Keratinocyte (primary cell): Measurements from ENCODE around the gene CYTH1. TPM values are rescaled to one million over a fixed set of nuclear protein-coding genes. Genes with fewer than 3 reads are reported as not detected.

Experiments used
- DNase-seq: peaks from one replicate; pipeline ENCODE4 v3.0.0-alpha.2; 2011; ENCODE audit warnings: low read depth, missing footprints, low spot score
- FAIRE-seq: peaks from 2 replicates; lab custom pipeline; 2011; peaks lifted over from hg19 to GRCh38; lab: Jason Lieb, UNC
- H2AFZ ChIP-seq: 2 replicates; pipeline ENCODE4 v1.6.0; 2012; ENCODE audit warnings: low read length, control low read depth, inconsistent platforms; ENCODE audit not compliant: control insufficient read depth
- H3K27ac ChIP-seq: 2 replicates; pipeline ENCODE4 v1.5.1; 2011; ENCODE audit warnings: low read length; ENCODE audit not compliant: control insufficient read depth, insufficient read depth
- H3K27me3 ChIP-seq: 3 replicates; pipeline ENCODE4 v1.6.0; 2011; ENCODE audit warnings: low read length; ENCODE audit not compliant: control insufficient read depth, insufficient read depth; ENCODE audit errors: extremely low read depth
- H3K36me3 ChIP-seq, 2 experiments: 2 replicates in 1 of 2; 3 replicates in 1 of 2; pipeline ENCODE4 v1.5.1; 2011; ENCODE audit warnings: low read length in 2 of 2, mild to moderate bottlenecking in 1 of 2; ENCODE audit not compliant: control insufficient read depth in 2 of 2, insufficient read depth in 2 of 2; ENCODE audit errors: extremely low read depth in 1 of 2
- H3K4me1 ChIP-seq: 3 replicates; pipeline ENCODE4 v1.5.1; 2011; ENCODE audit warnings: low read length; ENCODE audit not compliant: control insufficient read depth, insufficient read depth; ENCODE audit errors: extremely low read depth
- H3K4me2 ChIP-seq: 3 replicates; pipeline ENCODE4 v1.6.0; 2011; ENCODE audit warnings: low read depth, low read length; ENCODE audit not compliant: control insufficient read depth, insufficient read depth; ENCODE audit errors: extremely low read depth
- H3K4me3 ChIP-seq, 3 experiments: fragments of 200-600 bp in 1 of 3; sonication (generic) in 1 of 3; 2 replicates in 2 of 3; 3 replicates in 1 of 3; pipeline ENCODE4 v1.5.1; 2011 to 2016; ENCODE audit warnings: low read length in 3 of 3, mild to moderate bottlenecking in 3 of 3, control low read depth in 2 of 3, inconsistent platforms in 1 of 3, low read depth in 1 of 3, mixed read lengths in 1 of 3, mixed run types in 1 of 3, moderate library complexity in 1 of 3; ENCODE audit not compliant: control insufficient read depth in 2 of 3, insufficient read depth in 2 of 3; ENCODE audit errors: extremely low read depth in 1 of 3
- H3K79me2 ChIP-seq: 2 replicates; pipeline ENCODE4 v1.6.0; 2012; ENCODE audit warnings: low read length; ENCODE audit not compliant: control insufficient read depth, insufficient read depth
- H3K9ac ChIP-seq: 3 replicates; pipeline ENCODE4 v1.6.0; 2011; ENCODE audit warnings: low read length; ENCODE audit not compliant: control insufficient read depth, insufficient read depth; ENCODE audit errors: extremely low read depth
- H3K9me1 ChIP-seq: 3 replicates; pipeline ENCODE4 v1.6.0; 2011; ENCODE audit warnings: low read length; ENCODE audit not compliant: control insufficient read depth, insufficient read depth; ENCODE audit errors: extremely low read depth
- H3K9me3 ChIP-seq: 2 replicates; pipeline ENCODE4 v1.5.1; 2012; ENCODE audit warnings: low read depth, low read length; ENCODE audit not compliant: control insufficient read depth
- H4K20me1 ChIP-seq: 3 replicates; pipeline ENCODE4 v1.6.0; 2011; ENCODE audit warnings: low read length; ENCODE audit not compliant: control insufficient read depth, insufficient read depth; ENCODE audit errors: extremely low read depth
- CTCF ChIP-seq, 3 experiments: IDR thresholded peaks in 1 of 3; conservative IDR thresholded peaks in 1 of 3; optimal IDR thresholded peaks in 1 of 3; 2 replicates in 2 of 3; 3 replicates in 1 of 3; pipeline versions ENCODE3 to v1.5.1; 2011; ENCODE audit warnings: low read length in 3 of 3, mild to moderate bottlenecking in 3 of 3, moderate library complexity in 2 of 3, control low read depth in 1 of 3, inconsistent platforms in 1 of 3; ENCODE audit not compliant: insufficient read depth in 2 of 3; ENCODE audit errors: extremely low read depth in 1 of 3
- EZH2 ChIP-seq: IDR thresholded peaks from one replicate; pipeline ENCODE4 v1.6.1; 2012; ENCODE audit warnings: inconsistent platforms, mild to moderate bottlenecking, low read length, moderate library complexity
- dilution Hi-C: fragments of 300-500 bp; cut with MboI; formaldehyde crosslinking; loops from one replicate; pipeline ENCODE4 v1.7.0; 2020; ENCODE audit warnings: low sequenced_read_pairs; ENCODE audit not compliant: extremely low pct_ligation_motif_present
- polyA plus RNA-seq, 5 experiments: library from polyadenylated mRNA; depleted of rRNA in 3 of 5; stranded (reverse) in 3 of 5; stranded (forward) in 1 of 5; unstranded in 1 of 5; fragments of >200 nt; gene quantifications; 1 replicate in 1 of 5; 2 replicates in 3 of 5; 3 replicates in 1 of 5; pipeline versions ENCODE4 v1.2.1 to v1.2.3, GENCODE V29; 2011 to 2012; ENCODE audit warnings: missing spikeins in 2 of 5, low read depth in 1 of 5, low replicate concordance in 1 of 5

The CYTH1 gene
- polyA plus RNA-seq, 1 donor (not counting 4 experiments of a cell fraction or from before 2014, with no cell fraction given): 28.3 TPM

- H3K9ac ChIP-seq: no peak overlapping the region
- H3K4me1 ChIP-seq: no peaks in the 10 kb centered on the region
- no peaks in the 10 kb centered on the region for H3K27me3 ChIP-seq
- no peaks in the 10 kb centered on the region for H3K9me3 ChIP-seq
- no peaks in the 10 kb centered on the region for H3K9me1 ChIP-seq
- no peaks in the 10 kb centered on the region for H4K20me1 ChIP-seq
- no peaks in the 10 kb centered on the region for H3K36me3 ChIP-seq
- no peak overlapping the region for H3K4me3 ChIP-seq
- peaks cover 63% of the 10 kb centered on the region for H3K79me2 ChIP-seq
- no peak overlapping the region for H3K27ac ChIP-seq
- dilution Hi-C loops: no loop called here
- H2AFZ ChIP-seq: no peak overlapping the region
- no peak overlapping the region for H3K4me2 ChIP-seq
- DNase-seq (no peak), FAIRE-seq (no peak)
- no peak for TF ChIP-seq EZH2
Measured at GRCh38 chr17:78759203-78759968, 22.7 kb downstream of the CYTH1 start.

GRCh38 chr17:78753316-78754250 is 28.5 kb downstream of the CYTH1 start:
- no peak overlapping the region for H3K4me2 ChIP-seq
- no peak overlapping the region for H3K27ac ChIP-seq
- H2AFZ ChIP-seq: no peak overlapping the region
- H3K36me3 ChIP-seq: no peaks in the 10 kb centered on the region
- H3K27me3 ChIP-seq: no peaks in the 10 kb centered on the region
- H3K4me3 ChIP-seq: no peak overlapping the region
- dilution Hi-C loops: no loop called here
- DNase-seq (no peak), FAIRE-seq (no peak)
- no peaks in the 10 kb centered on the region for H3K9me3 ChIP-seq
- no peaks in the 10 kb centered on the region for H3K9me1 ChIP-seq
- H3K79me2 ChIP-seq: peaks cover 50% of the 10 kb centered on the region
- H4K20me1 ChIP-seq: no peaks in the 10 kb centered on the region
- peaks cover 11% of the 10 kb centered on the region for H3K4me1 ChIP-seq
- TF ChIP-seq CTCF (optimal IDR thresholded peaks at IDR 0.05 in 1 of 3, IDR thresholded peaks at IDR 0.05 in 1 of 3, conservative IDR thresholded peaks at IDR 0.05 in 1 of 3; ENCODE audit: extremely low read depth in 1 of 3, insufficient read depth in 2 of 3, low read length in 3 of 3) (no peak), EZH2 (no peak)
- no peak overlapping the region for H3K9ac ChIP-seq
